Peyer's patch (tissue), 4 donors: ENCODE data around the gene WFS1. TPM values are rescaled to one million over a fixed set of nuclear protein-coding genes. Genes with fewer than 3 reads are reported as not detected.

ENCODE experiments used
- DNase-seq, 3 donors: peaks; one replicate each; pipeline ENCODE4 v3.0.0-alpha.2; 2017 to 2019
- H3K27ac ChIP-seq, 4 donors: fragments of 200-600 bp; sonication (generic); one replicate each; pipeline ENCODE4 v1.5.1; 2016 to 2019
- H3K27me3 ChIP-seq, 2 donors: fragments of 200-600 bp; sonication (generic); one replicate each; pipeline ENCODE4 v1.5.1; 2019
- H3K36me3 ChIP-seq, 3 donors: fragments of 200-600 bp; sonication (generic); one replicate each; pipeline ENCODE4 v1.5.1; 2016 to 2019
- H3K4me1 ChIP-seq, 4 donors: fragments of 200-600 bp; sonication (generic); one replicate each; pipeline ENCODE4 v1.5.1; 2016 to 2019
- H3K4me3 ChIP-seq, 4 donors: fragments of 200-600 bp; sonication (generic); 1 replicate in 3 of 4; 2 replicates in 1 of 4; pipeline ENCODE4 v1.5.1; 2016 to 2019; ENCODE audit warnings: mild to moderate bottlenecking in 1 of 4
- H3K9me3 ChIP-seq, 4 donors: fragments of 200-600 bp; sonication (generic); one replicate each; pipeline ENCODE4 v1.5.1; 2016 to 2019; ENCODE audit warnings: mild to moderate bottlenecking in 1 of 4
- POLR2A ChIP-seq, 2 donors: fragments of 450-650 bp; IDR thresholded peaks; one replicate each; pipeline ENCODE4 v1.5.1; 2017; ENCODE audit warnings: antibody characterized with exemption in 2 of 2, mild to moderate bottlenecking in 2 of 2, moderate library complexity in 2 of 2
- total RNA-seq, 4 donors: library from RNA; depleted of rRNA; stranded (reverse); fragments of >200 nt; gene quantifications; one replicate each; pipeline ENCODE4 v1.1.0, GENCODE V29; 2016
- TF ChIP-seq, protein P1 (sequence below), 6 experiments: fragments of 450-650 bp in 4 of 6; fragments of 200-600 bp in 2 of 6; sonication (generic) in 1 of 6; IDR thresholded peaks; one replicate each; pipeline ENCODE4 v1.5.1; 2017 to 2019; ENCODE audit warnings: antibody characterized with exemption in 6 of 6, mild to moderate bottlenecking in 3 of 6, moderate library complexity in 1 of 6

WFS1 gene
- total RNA-seq, 4 donors from 2014 or later = 10.0 to 39.6 (median 30.0) TPM

GRCh38 chr4:6347511-6348045, 77.9 kb downstream of the WFS1 start:
- H3K4me1 ChIP-seq = no peaks in the 10 kb centered on the region
- no peak overlapping the region for H3K4me3 ChIP-seq
- TF ChIP-seq, protein P1, sequence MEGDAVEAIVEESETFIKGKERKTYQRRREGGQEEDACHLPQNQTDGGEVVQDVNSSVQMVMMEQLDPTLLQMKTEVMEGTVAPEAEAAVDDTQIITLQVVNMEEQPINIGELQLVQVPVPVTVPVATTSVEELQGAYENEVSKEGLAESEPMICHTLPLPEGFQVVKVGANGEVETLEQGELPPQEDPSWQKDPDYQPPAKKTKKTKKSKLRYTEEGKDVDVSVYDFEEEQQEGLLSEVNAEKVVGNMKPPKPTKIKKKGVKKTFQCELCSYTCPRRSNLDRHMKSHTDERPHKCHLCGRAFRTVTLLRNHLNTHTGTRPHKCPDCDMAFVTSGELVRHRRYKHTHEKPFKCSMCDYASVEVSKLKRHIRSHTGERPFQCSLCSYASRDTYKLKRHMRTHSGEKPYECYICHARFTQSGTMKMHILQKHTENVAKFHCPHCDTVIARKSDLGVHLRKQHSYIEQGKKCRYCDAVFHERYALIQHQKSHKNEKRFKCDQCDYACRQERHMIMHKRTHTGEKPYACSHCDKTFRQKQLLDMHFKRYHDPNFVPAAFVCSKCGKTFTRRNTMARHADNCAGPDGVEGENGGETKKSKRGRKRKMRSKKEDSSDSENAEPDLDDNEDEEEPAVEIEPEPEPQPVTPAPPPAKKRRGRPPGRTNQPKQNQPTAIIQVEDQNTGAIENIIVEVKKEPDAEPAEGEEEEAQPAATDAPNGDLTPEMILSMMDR (IDR thresholded peaks at IDR 0.05) = no peak
- no peak for TF ChIP-seq POLR2A (IDR thresholded peaks at IDR 0.05)
- H3K27ac ChIP-seq = no peak overlapping the region
- H3K9me3 ChIP-seq = no peaks in the 10 kb centered on the region
- H3K27me3 ChIP-seq = no peaks in the 10 kb centered on the region
- no peak for DNase-seq
- H3K36me3 ChIP-seq = no peaks in the 10 kb centered on the region

DNA sequence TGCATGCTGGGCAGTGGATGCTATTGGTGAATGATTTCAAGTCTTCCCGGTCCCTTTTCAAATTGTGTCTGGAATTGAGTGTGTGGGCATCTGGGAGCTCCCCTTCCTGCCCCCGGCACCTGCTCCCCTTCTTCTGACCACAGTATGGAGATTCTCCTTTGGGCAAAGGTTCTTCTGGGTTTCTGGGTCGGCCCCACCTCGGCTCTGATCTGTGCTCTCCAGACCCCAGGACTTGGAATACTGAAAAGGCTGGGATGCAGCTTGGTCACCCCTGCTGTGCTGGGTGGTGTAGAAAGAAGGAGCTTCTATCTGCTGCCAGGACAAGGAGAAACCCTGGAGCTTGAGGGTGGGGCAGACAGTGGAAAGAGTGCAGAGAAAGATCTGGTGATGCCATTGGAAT, 78.8 kb downstream of the WFS1 start:
- H3K4me1 ChIP-seq = no peaks in the 10 kb centered on the region
- no peak overlapping the region for H3K27ac ChIP-seq
- no peak overlapping the region for H3K4me3 ChIP-seq
- TF ChIP-seq, protein P1 (IDR thresholded peaks at IDR 0.05) = no peak
- TF ChIP-seq POLR2A (IDR thresholded peaks at IDR 0.05) = no peak
- DNase-seq = no peak
- H3K27me3 ChIP-seq = no peaks in the 10 kb centered on the region
- H3K9me3 ChIP-seq = no peaks in the 10 kb centered on the region
- H3K36me3 ChIP-seq = no peaks in the 10 kb centered on the region

- H3K36me3 ChIP-seq = no peaks in the 10 kb centered on the region
- H3K4me3 ChIP-seq = no peak overlapping the region
- no peaks in the 10 kb centered on the region for H3K4me1 ChIP-seq
- H3K9me3 ChIP-seq = no peaks in the 10 kb centered on the region
- no peak overlapping the region for H3K27ac ChIP-seq
- no peak for DNase-seq
- TF ChIP-seq, protein P1 (IDR thresholded peaks at IDR 0.05) = no peak
- TF ChIP-seq POLR2A (IDR thresholded peaks at IDR 0.05) = no peak
- H3K27me3 ChIP-seq = no peaks in the 10 kb centered on the region
These were observed 80.4 kb downstream of the WFS1 start for GRCh38 chr4:6349896-6350603.

DNA sequence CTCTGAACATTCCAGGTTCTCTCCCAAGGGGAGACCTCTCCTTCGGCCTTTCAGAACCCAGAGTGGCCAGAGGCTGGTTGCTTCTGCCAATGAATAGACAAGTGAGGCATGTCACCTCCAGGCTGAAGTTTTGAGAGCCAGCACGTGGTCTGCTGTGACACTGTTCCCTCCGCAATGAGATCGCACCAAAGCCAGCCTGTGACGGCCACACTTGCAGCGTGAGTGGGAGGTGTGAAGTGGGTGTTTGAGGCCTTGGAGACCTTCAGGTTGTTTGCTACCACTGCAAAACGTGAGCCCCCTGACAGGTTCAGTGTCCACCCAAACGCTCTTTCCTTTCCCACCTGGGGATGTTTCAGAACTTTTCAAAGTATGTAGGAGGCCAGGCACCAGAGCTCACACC, 81.0 kb downstream of the WFS1 start:
- Histone ChIP-seq H3K36me3 (no peaks in the 10 kb centered on the region), H3K27me3 (no peaks in the 10 kb centered on the region), H3K4me3 (no peak overlapping the region), H3K27ac (no peak overlapping the region), H3K4me1 (no peaks in the 10 kb centered on the region), H3K9me3 (no peaks in the 10 kb centered on the region)
- no peak for TF ChIP-seq POLR2A (IDR thresholded peaks at IDR 0.05)
- TF ChIP-seq, protein P1 (IDR thresholded peaks at IDR 0.05) = no peak
- no peak for DNase-seq

DNA sequence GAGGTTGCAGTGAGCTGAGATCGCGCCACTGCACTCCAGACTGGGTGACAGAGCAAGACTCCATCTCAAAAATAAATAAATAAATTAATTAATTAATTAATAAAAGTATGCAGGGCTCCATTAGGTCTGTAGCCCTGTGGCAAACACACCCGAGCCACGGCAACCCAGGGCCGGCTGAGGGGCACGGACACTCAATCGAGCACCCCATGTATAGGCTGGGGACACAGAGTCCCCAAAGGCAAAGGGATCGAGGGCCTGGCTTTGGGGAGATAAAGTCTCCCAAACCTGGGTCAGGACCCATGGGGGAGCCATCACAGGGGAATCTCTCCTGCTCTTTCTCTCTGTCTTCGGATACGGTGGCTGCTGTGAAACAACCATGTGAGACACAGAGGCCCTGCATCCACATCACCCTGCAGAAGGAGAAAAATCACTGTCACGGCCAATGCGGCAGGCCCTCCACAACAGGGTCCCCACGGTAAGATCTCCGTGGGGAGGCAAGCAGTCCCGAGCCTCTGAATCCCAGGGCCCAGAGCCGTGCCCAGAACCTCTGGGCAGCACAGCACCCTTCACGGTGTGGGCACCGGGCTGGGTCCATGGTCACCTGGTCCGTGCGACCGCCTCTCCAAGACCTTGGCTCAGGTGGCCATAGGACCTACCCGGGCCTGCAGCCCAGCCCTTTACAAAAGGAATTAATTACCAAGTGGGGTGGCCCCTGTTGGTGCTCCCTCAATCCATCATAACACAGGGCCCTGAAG, 81.8 kb downstream of the WFS1 start:
- TF ChIP-seq, protein P1 (IDR thresholded peaks at IDR 0.05) = no peak
- TF ChIP-seq POLR2A (IDR thresholded peaks at IDR 0.05) = no peak
- H3K4me1 ChIP-seq = no peaks in the 10 kb centered on the region
- H3K27me3 ChIP-seq = no peaks in the 10 kb centered on the region
- no peak overlapping the region for H3K4me3 ChIP-seq
- H3K27ac ChIP-seq = no peak overlapping the region
- DNase-seq = no peak
- no peaks in the 10 kb centered on the region for H3K9me3 ChIP-seq
- no peaks in the 10 kb centered on the region for H3K36me3 ChIP-seq
